IPS DF 4.7 (cell line): ENCODE data around the gene ASAH2B.

Experiments used
- DNase-seq: peaks from one replicate; pipeline ENCODE4 v3.0.0-alpha.2; 2013; ENCODE audit warnings: low spot score; ENCODE audit errors: extremely low read depth

ASAH2B gene

GRCh38 chr10:50798297-50798696 lies 58.6 kb downstream of the ASAH2B start:
- DNase-seq, result no peak

- DNase-seq, result no peak
Measured at GRCh38 chr10:50799595-50799994, 59.9 kb downstream of the ASAH2B start.

- no peak for DNase-seq
Measured at GRCh38 chr10:50805981-50806622, 66.4 kb downstream of the ASAH2B start.

GRCh38 chr10:50807851-50808776 lies 68.4 kb downstream of the ASAH2B start:
- no peak for DNase-seq
